ENCODE data around the gene MCFD2.
"Not testable (repeated sequence)": the region's sequence is repeated elsewhere in the genome, so short reads cannot be mapped to it uniquely, and the experiment has no call there.

- TF ChIP-seq CTCF, EP300, POLR2A (IDR thresholded peaks at IDR 0.05): not testable (repeated sequence)
These were observed 10.5 kb downstream of the MCFD2 start for GRCh38 chr2:46904908-46905678.
